GM06990 (cell line): Measurements from ENCODE around the gene CSF1.

ENCODE experiments used
- DNase-seq: peaks from one replicate; pipeline ENCODE4 v3.0.0-alpha.2; 2011; ENCODE audit not compliant: insufficient read length; ENCODE audit errors: extremely low read depth
- H3K27me3 ChIP-seq: replicated peaks from 2 replicates; pipeline ENCODE4 v1.6.0; 2011; ENCODE audit warnings: low read length; ENCODE audit not compliant: control insufficient read depth, insufficient read depth
- H3K36me3 ChIP-seq: 2 replicates; pipeline ENCODE4 v1.5.1; 2011; ENCODE audit warnings: low read length; ENCODE audit not compliant: control insufficient read depth, insufficient read depth
- H3K4me3 ChIP-seq: replicated peaks from 2 replicates; pipeline ENCODE4 v1.5.1; 2011; ENCODE audit warnings: low read depth, mild to moderate bottlenecking, control low read depth, low read length
- TF ChIP-seq, protein P1 (sequence below): IDR thresholded peaks from 2 replicates; pipeline ENCODE4 v1.5.1; 2011; ENCODE audit warnings: low read length, control low read depth, mild to moderate bottlenecking, inconsistent platforms; ENCODE audit not compliant: insufficient read depth, poor library complexity, severe bottlenecking

The CSF1 gene

DNA sequence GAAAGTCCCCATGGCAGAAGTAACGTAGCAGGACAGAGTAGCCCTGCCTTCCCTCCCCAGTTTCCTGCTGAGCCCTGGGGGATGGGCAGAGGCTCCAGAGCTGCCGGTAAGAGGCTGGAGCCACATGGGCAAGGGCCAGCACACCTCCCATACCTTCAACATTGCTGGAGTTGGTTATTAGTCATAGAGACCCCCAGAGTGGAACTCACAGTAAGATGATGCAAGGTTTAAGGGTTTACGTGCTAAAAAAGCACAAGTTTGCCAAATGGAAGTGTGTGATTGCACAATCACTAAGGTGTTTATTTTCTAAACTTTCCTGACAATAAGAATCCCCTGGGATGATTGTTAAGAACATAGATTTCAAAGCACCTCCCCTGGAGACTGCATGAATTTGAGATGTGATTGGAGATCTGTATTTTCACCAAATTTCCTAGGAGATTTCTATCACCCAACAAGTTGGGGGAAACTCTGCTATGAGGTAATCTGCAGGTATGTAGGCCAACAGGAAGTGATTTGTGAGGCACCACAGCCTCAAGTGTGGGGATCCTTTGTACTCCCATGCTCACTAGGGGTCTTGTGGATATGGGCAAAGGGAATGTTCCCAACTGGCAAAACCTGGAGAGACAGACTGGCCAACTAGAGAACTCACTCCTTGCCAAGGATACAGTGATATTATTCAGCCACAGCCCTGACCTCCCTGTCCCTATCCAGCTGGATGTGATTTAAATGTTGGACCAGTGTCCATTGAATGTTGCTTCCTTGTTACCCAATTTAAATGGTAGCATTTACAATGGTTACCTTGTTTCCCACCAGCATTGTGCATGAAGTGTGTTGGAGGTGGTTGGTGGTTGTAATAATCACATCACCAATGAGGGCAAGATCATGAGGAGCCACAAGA, 37.1 kb upstream of the CSF1 start:
- TF ChIP-seq, protein P1, sequence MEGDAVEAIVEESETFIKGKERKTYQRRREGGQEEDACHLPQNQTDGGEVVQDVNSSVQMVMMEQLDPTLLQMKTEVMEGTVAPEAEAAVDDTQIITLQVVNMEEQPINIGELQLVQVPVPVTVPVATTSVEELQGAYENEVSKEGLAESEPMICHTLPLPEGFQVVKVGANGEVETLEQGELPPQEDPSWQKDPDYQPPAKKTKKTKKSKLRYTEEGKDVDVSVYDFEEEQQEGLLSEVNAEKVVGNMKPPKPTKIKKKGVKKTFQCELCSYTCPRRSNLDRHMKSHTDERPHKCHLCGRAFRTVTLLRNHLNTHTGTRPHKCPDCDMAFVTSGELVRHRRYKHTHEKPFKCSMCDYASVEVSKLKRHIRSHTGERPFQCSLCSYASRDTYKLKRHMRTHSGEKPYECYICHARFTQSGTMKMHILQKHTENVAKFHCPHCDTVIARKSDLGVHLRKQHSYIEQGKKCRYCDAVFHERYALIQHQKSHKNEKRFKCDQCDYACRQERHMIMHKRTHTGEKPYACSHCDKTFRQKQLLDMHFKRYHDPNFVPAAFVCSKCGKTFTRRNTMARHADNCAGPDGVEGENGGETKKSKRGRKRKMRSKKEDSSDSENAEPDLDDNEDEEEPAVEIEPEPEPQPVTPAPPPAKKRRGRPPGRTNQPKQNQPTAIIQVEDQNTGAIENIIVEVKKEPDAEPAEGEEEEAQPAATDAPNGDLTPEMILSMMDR: no peak
- DNase-seq: no peak
- H3K4me3 ChIP-seq: no peak overlapping the region
- H3K27me3 ChIP-seq: no peaks in the 10 kb centered on the region
- H3K36me3 ChIP-seq: no peaks in the 10 kb centered on the region

DNA sequence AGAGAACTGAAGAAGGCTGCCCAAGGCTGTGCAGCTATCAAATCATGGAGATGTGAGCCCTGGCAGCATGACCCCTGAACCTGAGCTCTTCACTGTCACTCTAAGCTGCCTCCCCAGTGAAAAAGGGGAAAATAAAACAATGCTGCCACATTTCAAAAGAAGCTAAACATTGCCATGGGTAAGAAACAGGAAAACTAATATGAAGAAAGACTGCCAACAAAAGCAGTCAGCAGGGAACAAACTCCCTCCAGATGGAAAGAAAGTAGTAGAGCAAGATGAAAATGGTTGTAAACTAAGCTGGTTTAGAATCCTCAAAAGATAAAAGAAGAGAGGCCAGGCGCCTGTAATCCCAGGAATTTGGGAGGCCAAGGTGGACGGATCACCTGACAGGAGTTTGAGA, 36.2 kb upstream of the CSF1 start:
- TF ChIP-seq, protein P1: no peak
- Histone ChIP-seq H3K4me3 (no peak overlapping the region), H3K36me3 (no peaks in the 10 kb centered on the region), H3K27me3 (no peaks in the 10 kb centered on the region)
- no peak for DNase-seq

DNA sequence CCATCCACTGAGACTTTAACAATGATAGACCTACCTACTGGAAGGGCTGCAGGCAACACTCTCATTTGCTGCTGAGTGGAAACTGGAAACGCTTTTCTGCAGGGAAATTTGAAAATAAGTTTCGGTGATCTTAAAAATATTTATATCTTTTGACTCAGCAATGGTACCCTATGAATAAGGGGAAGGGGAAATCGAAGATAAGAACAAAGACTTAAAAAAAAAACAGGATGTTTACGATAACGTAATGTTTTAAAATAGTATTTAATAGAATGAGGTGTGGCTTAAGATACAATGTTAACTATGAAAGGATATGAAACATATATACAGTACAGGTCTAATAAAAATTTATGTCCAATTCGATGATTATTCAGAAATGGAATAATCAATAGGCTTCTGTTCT, 34.8 kb upstream of the CSF1 start:
- Histone ChIP-seq H3K36me3 (no peaks in the 10 kb centered on the region), H3K4me3 (no peak overlapping the region), H3K27me3 (no peaks in the 10 kb centered on the region)
- DNase-seq: no peak
- TF ChIP-seq, protein P1: no peak

DNA sequence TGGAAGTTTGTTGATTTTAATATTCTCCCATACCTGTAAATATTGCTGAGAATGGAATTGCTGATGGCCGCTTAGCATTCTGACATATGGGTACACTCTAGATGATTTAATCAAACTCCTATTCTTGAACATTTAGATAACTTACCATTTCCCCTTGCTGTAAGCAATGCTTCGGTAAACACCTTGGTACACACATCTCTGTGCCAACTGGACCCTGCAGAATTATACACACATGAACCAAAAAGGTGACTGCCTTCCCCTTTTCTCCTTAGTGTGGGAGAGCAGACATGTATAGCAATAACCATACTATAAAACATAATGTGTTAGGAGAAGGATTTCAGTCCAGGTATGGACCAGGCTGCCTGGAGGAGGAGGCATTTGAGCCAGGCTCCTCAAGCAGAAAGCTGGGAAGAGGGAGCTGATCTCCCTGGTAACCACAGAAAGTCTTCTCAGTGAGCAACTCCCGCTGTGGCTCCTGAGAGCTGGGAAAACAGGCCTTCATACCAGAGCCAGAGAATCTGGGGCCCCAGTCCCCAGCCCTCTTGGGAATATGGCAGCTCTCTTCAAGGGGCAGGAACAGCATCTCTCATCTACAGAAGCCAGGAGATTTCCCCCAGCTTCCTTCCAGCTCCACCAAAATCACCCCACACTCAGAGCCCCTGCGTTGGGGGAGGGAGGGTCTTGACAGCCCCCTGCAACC, 33.9 kb upstream of the CSF1 start:
- Histone ChIP-seq H3K27me3 (no peaks in the 10 kb centered on the region), H3K36me3 (no peaks in the 10 kb centered on the region), H3K4me3 (no peak overlapping the region)
- TF ChIP-seq, protein P1: no peak
- no peak for DNase-seq

DNA sequence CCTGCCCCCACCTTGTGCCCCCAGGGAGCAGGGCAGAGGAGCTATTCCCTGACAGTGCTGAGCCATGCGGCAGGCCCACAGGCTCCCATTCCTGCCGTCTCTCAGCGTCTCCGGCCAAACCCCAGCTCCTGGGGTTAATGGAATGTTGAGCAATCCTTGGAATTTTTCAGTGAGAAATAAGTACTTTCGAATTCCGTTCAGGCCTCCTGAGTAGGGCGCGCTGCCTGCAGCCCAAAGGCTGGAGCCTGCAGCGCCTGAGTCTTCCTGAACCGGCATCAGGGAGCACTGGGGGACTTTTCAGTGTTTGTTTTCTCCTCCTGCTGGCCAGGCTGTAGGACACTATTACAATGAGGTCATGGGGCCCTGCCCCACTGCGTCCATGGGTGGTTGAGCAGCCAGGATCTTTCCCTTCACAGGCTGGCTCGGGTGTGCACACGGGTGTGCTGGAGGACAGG, 33.3 kb upstream of the CSF1 start:
- Histone ChIP-seq H3K27me3 (no peaks in the 10 kb centered on the region), H3K36me3 (no peaks in the 10 kb centered on the region), H3K4me3 (no peak overlapping the region)
- TF ChIP-seq, protein P1: no peak
- DNase-seq: no peak
